HG02642 (cell line): ENCODE measurements around the gene KIT.

ENCODE experiments used
- ATAC-seq: cut with Tn5 transposase; IDR thresholded peaks from one replicate; pipeline ENCODE4 v1.9.1; 2021; ENCODE audit warnings: mild to moderate bottlenecking; ENCODE audit not compliant: unreplicated experiment, poor library complexity

KIT gene

GRCh38 chr4:54659749-54660535 is 2.2 kb downstream of the KIT start:
- no peak for ATAC-seq

GRCh38 chr4:54660591-54660990 is 2.8 kb downstream of the KIT start:
- no peak for ATAC-seq

- no peak for ATAC-seq
Measured at GRCh38 chr4:54661169-54661568, 3.4 kb downstream of the KIT start.

- ATAC-seq, result no peak
Measured at GRCh38 chr4:54661686-54662085, 3.9 kb downstream of the KIT start.

- no peak for ATAC-seq
Measured at GRCh38 chr4:54662123-54662522, 4.4 kb downstream of the KIT start.

- ATAC-seq, result no peak
Measured at GRCh38 chr4:54662901-54663585, 5.3 kb downstream of the KIT start.

GRCh38 chr4:54664400-54664799 is 6.6 kb downstream of the KIT start:
- no peak for ATAC-seq

- no peak for ATAC-seq
Measured at GRCh38 chr4:54668014-54668611, 10.4 kb downstream of the KIT start.

GRCh38 chr4:54669831-54670230 is 12.1 kb downstream of the KIT start:
- no peak for ATAC-seq

GRCh38 chr4:54675721-54676461 is 18.1 kb downstream of the KIT start:
- ATAC-seq, result no peak

GRCh38 chr4:54676658-54677057 is 18.9 kb downstream of the KIT start:
- ATAC-seq, result no peak

GRCh38 chr4:54677416-54677815 is 19.7 kb downstream of the KIT start:
- ATAC-seq, result no peak

- ATAC-seq, result no peak
Measured at GRCh38 chr4:54677853-54678650, 20.3 kb downstream of the KIT start.

GRCh38 chr4:54678826-54679225 is 21.1 kb downstream of the KIT start:
- no peak for ATAC-seq

- no peak for ATAC-seq
Measured at GRCh38 chr4:54679813-54680212, 22.1 kb downstream of the KIT start.

- ATAC-seq, result peak; percentile 48
Measured at GRCh38 chr4:54683616-54684346, 26.0 kb downstream of the KIT start.

GRCh38 chr4:54685810-54686209 is 28.1 kb downstream of the KIT start:
- ATAC-seq, result no peak

GRCh38 chr4:54687887-54688841 is 30.4 kb downstream of the KIT start:
- no peak for ATAC-seq
